Astrocyte of the cerebellum (primary cell): ENCODE data around the gene ARHGAP1.

Source experiments
- DNase-seq: peaks from one replicate; pipeline ENCODE4 v3.0.0-alpha.2; 2011; ENCODE audit warnings: low read depth
- H3K4me3 ChIP-seq: 2 replicates; pipeline ENCODE4 v1.5.1; 2011; ENCODE audit warnings: mild to moderate bottlenecking, low read depth, low read length, moderate library complexity
- in situ Hi-C: cut with HindIII; loops from 2 replicates; pipeline ENCODE4 v1.10.0; 2017; ENCODE audit warnings: low sequenced_read_pairs
- TF ChIP-seq, protein P1 (sequence below): IDR thresholded peaks from 2 replicates; pipeline ENCODE4 v1.5.1; 2012; ENCODE audit warnings: low read length, low read depth, moderate library complexity, mild to moderate bottlenecking; ENCODE audit errors: missing control alignments

ARHGAP1 gene

DNA sequence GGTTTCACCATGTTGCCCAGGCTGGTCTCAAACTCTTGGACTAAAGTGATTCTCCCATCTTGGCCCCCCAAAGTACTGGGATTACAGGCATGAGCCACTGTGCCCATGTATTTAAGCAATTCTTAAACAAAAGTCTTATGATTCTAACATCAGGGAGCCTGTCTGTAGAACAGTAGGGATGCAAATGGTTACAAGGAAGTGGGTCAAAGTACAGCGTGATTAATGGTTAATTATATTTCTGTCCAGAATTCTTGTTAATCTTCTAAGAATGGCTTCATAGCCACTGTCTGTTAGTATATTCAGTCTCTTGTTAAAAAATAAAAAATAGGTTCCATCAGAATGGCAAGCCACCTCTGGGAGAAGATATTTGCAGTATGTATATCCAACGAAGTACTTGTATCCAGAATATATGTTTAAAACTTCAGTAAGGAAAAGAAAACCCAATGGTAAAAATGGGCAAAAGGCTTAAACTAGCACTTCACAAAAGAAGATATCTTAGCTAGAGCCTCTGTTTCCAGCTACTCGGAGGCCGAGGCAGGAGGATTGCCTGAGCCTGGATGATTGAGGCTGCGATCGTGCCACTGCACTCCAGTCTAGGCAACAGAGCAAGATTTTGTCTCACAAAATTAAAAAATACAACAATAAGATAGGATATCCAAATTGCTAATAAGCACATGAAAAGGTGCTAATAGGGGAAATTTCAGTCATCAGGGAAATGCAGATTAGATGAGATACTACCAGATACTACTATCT lies 60.2 kb downstream of the ARHGAP1 start:
- in situ Hi-C loops: no loop called here
- no peak overlapping the region for H3K4me3 ChIP-seq
- TF ChIP-seq, protein P1, sequence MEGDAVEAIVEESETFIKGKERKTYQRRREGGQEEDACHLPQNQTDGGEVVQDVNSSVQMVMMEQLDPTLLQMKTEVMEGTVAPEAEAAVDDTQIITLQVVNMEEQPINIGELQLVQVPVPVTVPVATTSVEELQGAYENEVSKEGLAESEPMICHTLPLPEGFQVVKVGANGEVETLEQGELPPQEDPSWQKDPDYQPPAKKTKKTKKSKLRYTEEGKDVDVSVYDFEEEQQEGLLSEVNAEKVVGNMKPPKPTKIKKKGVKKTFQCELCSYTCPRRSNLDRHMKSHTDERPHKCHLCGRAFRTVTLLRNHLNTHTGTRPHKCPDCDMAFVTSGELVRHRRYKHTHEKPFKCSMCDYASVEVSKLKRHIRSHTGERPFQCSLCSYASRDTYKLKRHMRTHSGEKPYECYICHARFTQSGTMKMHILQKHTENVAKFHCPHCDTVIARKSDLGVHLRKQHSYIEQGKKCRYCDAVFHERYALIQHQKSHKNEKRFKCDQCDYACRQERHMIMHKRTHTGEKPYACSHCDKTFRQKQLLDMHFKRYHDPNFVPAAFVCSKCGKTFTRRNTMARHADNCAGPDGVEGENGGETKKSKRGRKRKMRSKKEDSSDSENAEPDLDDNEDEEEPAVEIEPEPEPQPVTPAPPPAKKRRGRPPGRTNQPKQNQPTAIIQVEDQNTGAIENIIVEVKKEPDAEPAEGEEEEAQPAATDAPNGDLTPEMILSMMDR: no peak
- DNase-seq: no peak

DNA sequence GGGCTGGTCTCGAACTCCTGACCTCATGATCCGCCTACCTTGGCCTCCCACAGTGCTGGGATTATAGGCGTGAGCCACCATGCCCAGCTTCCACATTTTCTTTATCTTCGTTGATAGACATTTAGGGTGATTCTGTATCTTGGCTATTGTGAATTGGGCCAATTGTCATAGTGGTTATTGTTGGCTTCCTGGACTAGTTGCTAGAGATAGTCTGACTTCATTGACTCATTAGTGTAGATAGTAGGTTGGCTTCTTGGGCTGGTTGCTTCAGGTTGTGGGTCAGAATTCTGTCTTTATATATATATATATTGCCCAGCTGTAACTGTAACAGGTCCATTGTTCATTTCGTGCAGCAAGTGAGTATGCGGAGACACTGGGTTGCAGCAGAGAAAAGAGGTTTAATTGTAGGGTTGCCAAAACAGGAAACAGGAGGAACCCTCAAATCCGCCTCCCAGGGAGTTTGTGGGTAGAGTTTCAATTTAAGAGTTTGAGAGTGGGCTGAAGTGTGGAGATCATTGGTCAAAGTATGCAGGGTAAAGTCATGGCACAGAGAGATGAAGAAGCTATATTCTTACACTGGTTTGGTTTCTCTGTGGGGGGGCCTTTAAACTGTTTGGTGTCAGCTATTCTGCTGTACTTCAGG lies 61.1 kb downstream of the ARHGAP1 start:
- no peak for DNase-seq
- TF ChIP-seq, protein P1: no peak
- no peak overlapping the region for H3K4me3 ChIP-seq
- in situ Hi-C loops: no loop called here

DNA sequence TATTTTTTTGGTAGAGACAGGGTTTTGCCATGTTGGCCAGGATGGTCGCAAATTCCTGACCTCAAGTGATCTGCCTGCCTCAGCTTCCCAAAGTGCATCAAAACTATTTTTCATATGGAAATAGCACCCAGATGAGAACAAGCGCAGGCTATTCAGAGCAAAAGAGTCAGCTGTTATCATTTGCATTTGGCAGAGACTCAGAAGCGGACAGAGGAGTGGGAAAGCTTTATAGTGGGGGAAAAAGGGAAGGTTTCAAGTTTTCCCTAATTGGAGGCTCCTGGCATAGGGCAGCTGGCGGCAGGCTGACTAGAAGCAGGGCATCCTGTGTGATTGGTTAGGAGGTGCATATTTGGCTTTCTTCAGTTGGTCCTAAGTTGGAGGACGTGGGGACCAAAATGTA lies 62.9 kb downstream of the ARHGAP1 start:
- H3K4me3 ChIP-seq: no peak overlapping the region
- no peak for DNase-seq
- TF ChIP-seq, protein P1: no peak
- in situ Hi-C loops: no loop called here

DNA sequence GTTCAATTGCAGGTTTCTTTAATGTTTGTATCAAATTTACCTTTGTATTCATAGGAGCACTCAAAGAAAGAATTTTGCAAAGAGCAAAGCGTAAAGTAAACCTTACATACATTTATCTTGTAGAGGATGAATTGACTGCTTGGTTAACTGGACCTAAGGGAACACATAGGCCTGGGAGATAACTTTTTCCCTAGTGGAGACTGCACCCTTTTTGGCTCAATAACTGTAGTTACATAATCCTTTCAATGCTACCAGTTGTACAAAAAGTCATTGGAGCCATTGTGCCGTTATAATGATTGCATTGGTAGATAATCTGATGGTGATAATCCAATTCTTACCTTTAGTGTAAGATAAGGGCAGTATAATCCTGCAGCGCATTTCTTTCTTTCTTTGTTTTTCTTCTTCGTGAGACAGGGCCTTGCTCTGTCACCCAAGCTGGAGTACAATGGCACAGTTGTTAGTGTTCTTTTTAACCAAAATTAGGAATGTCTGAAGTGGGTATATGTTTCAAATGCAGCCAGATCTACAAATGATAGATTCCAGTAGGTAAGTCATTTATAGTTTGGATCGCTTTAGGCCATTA lies 64.8 kb downstream of the ARHGAP1 start:
- TF ChIP-seq, protein P1: no peak
- in situ Hi-C loops: no loop called here

DNA sequence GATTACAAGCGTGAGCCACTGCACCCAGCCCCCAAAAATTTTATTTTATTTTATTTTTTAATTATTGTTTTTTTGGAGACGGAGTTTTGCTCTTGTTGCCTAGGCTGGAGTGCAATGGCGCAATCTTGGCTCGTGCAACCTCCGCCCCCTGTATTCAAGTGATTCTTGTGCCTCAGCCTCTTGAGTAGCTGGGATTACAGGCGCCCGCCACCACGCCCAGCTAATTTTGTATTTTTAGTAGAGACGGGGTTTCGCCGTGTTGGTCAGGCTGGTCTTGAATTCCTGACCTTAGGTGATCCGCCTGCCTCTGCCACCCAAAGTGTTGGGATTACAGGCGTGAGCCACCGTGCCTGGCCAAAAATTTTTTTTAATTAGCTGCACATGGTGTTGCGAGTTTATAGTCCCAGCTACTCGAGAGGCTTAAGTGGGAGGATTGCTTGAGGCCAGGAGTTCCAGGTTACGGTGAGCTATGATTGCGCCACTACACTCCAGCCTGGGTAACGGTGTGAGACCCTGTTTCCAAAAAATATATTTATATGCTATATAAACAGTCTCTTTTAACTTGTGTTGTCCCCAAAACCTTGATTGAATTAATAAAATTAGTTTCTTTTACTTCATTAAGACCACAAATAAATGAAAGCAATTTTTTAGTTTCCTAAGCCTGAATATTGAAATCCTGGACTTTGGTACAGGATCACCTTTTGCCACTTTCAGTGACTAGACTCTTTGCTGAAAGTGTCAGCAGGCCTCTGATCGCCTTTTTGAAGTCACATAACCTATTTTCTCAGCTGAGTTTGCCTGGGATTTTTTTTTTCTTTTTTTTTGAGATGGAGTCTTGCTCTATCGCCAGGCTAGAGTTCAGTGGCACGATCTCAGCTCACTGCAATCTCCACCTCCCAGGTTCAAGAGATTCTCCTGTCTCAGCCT lies 66.9 kb downstream of the ARHGAP1 start:
- DNase-seq: no peak
- in situ Hi-C loops: no loop called here
- TF ChIP-seq, protein P1: no peak
- no peak overlapping the region for H3K4me3 ChIP-seq

More for the DNA sequence above, 64.8 kb downstream of the ARHGAP1 start:
- H3K4me3 ChIP-seq: no peak overlapping the region
- no peak for DNase-seq

DNA sequence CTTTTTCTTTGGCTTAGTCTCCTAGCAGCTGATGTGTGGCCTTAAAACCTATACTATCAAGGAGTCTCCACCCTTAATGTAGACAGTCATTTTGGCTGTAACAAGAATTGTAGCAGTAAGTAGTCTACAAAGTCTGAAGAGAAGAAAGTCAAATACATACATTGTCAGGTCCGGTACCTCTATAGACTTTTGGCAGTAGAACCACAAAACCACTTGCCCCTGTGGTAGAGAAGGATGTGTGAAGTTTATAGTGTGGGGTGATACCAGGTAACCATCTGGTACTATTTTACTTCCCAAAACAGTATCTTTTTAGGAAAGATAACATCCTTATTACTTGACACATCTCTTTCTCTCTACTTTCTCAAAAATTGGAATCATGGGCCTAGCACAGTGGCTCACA lies 67.9 kb downstream of the ARHGAP1 start:
- in situ Hi-C loops: no loop called here
- no peak overlapping the region for H3K4me3 ChIP-seq
- TF ChIP-seq, protein P1: no peak
- DNase-seq: no peak
